Measurements from ENCODE around the gene NSMF.

NSMF gene

DNA sequence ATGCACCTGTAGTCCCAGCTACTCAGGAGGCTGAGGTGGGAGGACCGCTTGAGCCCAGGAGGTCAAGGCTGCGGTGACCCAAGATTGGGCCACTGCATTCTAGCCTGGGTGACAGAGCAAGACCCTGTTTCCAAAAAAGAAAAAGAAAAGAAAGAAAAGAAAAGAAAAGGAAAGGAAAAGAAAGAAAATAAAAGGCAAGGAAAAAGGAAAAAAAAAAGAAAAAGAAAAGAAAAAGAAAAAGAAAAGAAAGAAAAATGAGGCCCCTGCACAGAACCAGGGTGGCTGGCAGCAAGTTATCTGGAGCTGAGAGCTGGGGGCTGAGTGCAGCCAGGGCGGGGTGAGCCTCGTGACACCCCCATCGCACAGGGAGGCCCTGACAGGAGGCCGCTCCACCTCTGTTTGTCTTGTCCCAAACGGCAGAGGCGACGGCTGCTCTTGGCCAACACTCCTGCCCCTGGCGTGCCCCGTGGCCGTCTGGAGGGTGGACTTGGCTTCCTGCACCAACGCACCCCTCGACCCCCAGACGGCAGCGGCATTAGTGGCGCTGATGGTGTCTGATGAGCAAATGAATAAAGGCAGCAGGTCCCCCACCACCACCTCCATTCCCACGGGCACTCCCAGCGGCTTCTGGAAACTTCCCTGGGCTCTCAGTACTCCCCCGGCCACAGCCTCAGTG lies 52.9 kb downstream of the NSMF start:
- TF ChIP-seq GATA2 (IDR thresholded peaks at IDR 0.05; ENCODE audit: low read depth, low read length) (no peak), GATA3 (IDR thresholded peaks at IDR 0.05; ENCODE audit: low read depth, low read length) (no peak)

DNA sequence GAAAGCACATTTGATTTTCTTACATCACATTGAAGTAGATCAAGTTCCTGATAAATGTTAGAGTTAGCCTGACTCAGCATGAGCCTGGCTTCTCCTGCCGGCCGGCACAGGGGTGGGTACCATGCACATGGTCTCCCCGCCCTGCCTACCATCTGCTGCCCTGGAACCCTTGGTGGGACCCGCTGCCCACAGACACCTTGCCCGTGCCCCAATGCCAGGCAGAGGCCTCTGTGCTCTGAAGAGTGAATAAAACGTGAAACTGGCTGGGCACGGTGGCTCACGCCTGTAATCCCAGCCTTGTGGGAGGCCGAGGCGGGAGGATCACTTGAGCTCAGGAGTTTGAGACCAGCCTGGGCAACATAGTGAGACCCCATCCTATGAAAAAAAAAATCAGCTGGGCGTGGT lies 53.5 kb downstream of the NSMF start:
- TF ChIP-seq GATA2 (IDR thresholded peaks at IDR 0.05; ENCODE audit: low read depth, low read length) (no peak), GATA3 (IDR thresholded peaks at IDR 0.05; ENCODE audit: low read depth, low read length) (no peak)

GRCh38 chr9:137404961-137405567 lies 54.1 kb downstream of the NSMF start:
- TF ChIP-seq GATA2 (IDR thresholded peaks at IDR 0.05; ENCODE audit: low read depth, low read length) = no peak
- no peak for TF ChIP-seq GATA3 (IDR thresholded peaks at IDR 0.05; ENCODE audit: low read depth, low read length)

DNA sequence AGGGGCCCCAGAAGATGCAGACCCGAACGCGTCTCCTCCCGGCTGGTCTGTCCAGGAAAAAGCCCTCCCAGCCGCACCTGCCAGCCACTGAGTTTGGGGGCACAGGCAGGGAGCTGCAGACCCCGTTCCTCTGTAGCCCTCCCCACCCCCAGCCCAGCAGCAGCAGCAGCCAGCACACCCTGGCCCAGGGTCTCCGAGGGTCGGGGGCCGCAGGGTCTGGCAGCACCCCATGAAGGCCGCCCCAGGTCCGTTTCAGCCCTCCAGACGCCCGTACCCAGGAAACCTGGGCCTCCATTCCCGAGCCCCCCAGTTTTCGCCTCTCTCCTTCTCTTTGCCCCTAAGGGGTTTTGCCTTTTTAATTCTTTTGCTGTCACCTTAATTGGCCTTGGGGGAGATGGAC lies 55.9 kb downstream of the NSMF start:
- no peak for TF ChIP-seq GATA2 (IDR thresholded peaks at IDR 0.05; ENCODE audit: low read depth, low read length)
- TF ChIP-seq GATA3 (IDR thresholded peaks at IDR 0.05; ENCODE audit: low read depth, low read length) = no peak

DNA sequence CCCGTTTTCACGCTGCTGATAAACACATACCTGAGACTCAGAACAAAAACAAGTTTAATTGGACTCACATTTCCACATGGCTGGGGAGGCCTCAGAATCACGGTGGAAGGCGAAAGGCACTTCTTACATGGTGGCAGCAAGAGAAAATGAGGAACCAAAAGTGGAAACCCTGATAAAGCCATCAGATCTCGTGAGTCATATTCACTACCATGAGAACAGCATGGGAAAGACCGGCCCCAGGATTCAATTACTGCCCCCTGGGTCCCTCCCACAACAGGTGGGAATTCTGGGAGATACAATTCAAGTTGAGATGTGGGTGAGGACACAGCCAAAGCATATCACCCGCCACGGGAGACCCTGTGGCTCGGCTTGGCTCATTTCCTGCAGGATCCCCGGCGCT lies 56.4 kb downstream of the NSMF start:
- no peak for TF ChIP-seq GATA3 (IDR thresholded peaks at IDR 0.05; ENCODE audit: low read depth, low read length)
- no peak for TF ChIP-seq GATA2 (IDR thresholded peaks at IDR 0.05; ENCODE audit: low read depth, low read length)

- TF ChIP-seq GATA3 (IDR thresholded peaks at IDR 0.05; ENCODE audit: low read depth, low read length) (no peak), GATA2 (IDR thresholded peaks at IDR 0.05; ENCODE audit: low read depth, low read length) (no peak)
These were observed 60.3 kb downstream of the NSMF start for GRCh38 chr9:137398561-137399468.

GRCh38 chr9:137397675-137398423 lies 61.3 kb downstream of the NSMF start:
- TF ChIP-seq GATA3 (IDR thresholded peaks at IDR 0.05; ENCODE audit: low read depth, low read length) (no peak), GATA2 (IDR thresholded peaks at IDR 0.05; ENCODE audit: low read depth, low read length) (no peak)
